Peyer's patch (tissue), 4 donors: ENCODE measurements around the gene TNN.

Experiments
- POLR2A ChIP-seq, 2 donors: fragments of 450-650 bp; IDR thresholded peaks; one replicate each; pipeline ENCODE4 v1.5.1; 2017; ENCODE audit warnings: antibody characterized with exemption in 2 of 2, mild to moderate bottlenecking in 2 of 2, moderate library complexity in 2 of 2
- TF ChIP-seq, protein P1 (sequence below), 6 experiments: fragments of 450-650 bp in 4 of 6; fragments of 200-600 bp in 2 of 6; sonication (generic) in 1 of 6; IDR thresholded peaks; one replicate each; pipeline ENCODE4 v1.5.1; 2017 to 2019; ENCODE audit warnings: antibody characterized with exemption in 6 of 6, mild to moderate bottlenecking in 3 of 6, moderate library complexity in 1 of 6

GRCh38 chr1:175067362-175068106 lies at the start of gene TNN:
- TF ChIP-seq, protein P1, sequence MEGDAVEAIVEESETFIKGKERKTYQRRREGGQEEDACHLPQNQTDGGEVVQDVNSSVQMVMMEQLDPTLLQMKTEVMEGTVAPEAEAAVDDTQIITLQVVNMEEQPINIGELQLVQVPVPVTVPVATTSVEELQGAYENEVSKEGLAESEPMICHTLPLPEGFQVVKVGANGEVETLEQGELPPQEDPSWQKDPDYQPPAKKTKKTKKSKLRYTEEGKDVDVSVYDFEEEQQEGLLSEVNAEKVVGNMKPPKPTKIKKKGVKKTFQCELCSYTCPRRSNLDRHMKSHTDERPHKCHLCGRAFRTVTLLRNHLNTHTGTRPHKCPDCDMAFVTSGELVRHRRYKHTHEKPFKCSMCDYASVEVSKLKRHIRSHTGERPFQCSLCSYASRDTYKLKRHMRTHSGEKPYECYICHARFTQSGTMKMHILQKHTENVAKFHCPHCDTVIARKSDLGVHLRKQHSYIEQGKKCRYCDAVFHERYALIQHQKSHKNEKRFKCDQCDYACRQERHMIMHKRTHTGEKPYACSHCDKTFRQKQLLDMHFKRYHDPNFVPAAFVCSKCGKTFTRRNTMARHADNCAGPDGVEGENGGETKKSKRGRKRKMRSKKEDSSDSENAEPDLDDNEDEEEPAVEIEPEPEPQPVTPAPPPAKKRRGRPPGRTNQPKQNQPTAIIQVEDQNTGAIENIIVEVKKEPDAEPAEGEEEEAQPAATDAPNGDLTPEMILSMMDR (IDR thresholded peaks at IDR 0.05): no peak
- no peak for TF ChIP-seq POLR2A (IDR thresholded peaks at IDR 0.05)
